Amniotic stem cell (primary cell): ENCODE data around the gene SRR.
"Not testable (repeated sequence)": the region's sequence is repeated elsewhere in the genome, so short reads cannot be mapped to it uniquely, and the experiment has no call there.

Source experiments
- DNase-seq: peaks from one replicate; lab custom pipeline; 2025; lab: John Stamatoyannopoulos, UW

Gene SRR

GRCh38 chr17:2303204-2304188 is at the start of gene SRR, which contains the start of gene SMG6:
SRR (plus strand) TSS chr17:2303950; CDS start chr17:2315561, 11,611 bp downstream.
SMG6 (minus strand) TSS chr17:2303785; CDS start chr17:2303720, 65 bp downstream.
- DNase-seq = peak; percentile 84

- DNase-seq = not testable (repeated sequence)
These were observed 44.9 kb upstream of the SRR start for GRCh38 chr17:2258830-2259229.

- DNase-seq = no peak
These were observed 43.8 kb upstream of the SRR start for GRCh38 chr17:2259769-2260536.

GRCh38 chr17:2262135-2262587 is 41.6 kb upstream of the SRR start:
- DNase-seq = peak; percentile 8

GRCh38 chr17:2263183-2264066 is 40.3 kb upstream of the SRR start:
- no peak for DNase-seq

- DNase-seq = no peak
These were observed 39.5 kb upstream of the SRR start for GRCh38 chr17:2264067-2264860.

- DNase-seq = not testable (repeated sequence)
These were observed 38.6 kb upstream of the SRR start for GRCh38 chr17:2265166-2265565.

GRCh38 chr17:2266045-2266864 is 37.5 kb upstream of the SRR start:
- DNase-seq = no peak

GRCh38 chr17:2266865-2267228 is 36.9 kb upstream of the SRR start:
- no peak for DNase-seq

GRCh38 chr17:2267354-2267753 is 36.4 kb upstream of the SRR start:
- DNase-seq = no peak

- DNase-seq = no peak
These were observed 31.6 kb upstream of the SRR start for GRCh38 chr17:2271985-2272702.

- no peak for DNase-seq
These were observed 29.3 kb upstream of the SRR start for GRCh38 chr17:2274414-2274813.

- no peak for DNase-seq
These were observed 28.0 kb upstream of the SRR start for GRCh38 chr17:2275722-2276121.

- no peak for DNase-seq
These were observed 26.1 kb upstream of the SRR start for GRCh38 chr17:2277429-2278170.

GRCh38 chr17:2279707-2280106 is 24.0 kb upstream of the SRR start:
- no peak for DNase-seq

- DNase-seq = peak; percentile 46
These were observed 21.4 kb upstream of the SRR start for GRCh38 chr17:2282297-2282873.

GRCh38 chr17:2283302-2283701 is 20.4 kb upstream of the SRR start:
- DNase-seq = no peak

GRCh38 chr17:2289878-2290478 is 13.8 kb upstream of the SRR start:
- no peak for DNase-seq
